Ramos (cell line): Measurements from ENCODE around the gene NPAS3.

Experiments
- in situ Hi-C: fragments of 300-500 bp; cut with MboI; formaldehyde crosslinking; loops from one replicate; pipeline ENCODE4 v1.14.3; 2022; ENCODE audit warnings: low sequenced_read_pairs; ENCODE audit not compliant: unreplicated experiment

The NPAS3 gene

DNA sequence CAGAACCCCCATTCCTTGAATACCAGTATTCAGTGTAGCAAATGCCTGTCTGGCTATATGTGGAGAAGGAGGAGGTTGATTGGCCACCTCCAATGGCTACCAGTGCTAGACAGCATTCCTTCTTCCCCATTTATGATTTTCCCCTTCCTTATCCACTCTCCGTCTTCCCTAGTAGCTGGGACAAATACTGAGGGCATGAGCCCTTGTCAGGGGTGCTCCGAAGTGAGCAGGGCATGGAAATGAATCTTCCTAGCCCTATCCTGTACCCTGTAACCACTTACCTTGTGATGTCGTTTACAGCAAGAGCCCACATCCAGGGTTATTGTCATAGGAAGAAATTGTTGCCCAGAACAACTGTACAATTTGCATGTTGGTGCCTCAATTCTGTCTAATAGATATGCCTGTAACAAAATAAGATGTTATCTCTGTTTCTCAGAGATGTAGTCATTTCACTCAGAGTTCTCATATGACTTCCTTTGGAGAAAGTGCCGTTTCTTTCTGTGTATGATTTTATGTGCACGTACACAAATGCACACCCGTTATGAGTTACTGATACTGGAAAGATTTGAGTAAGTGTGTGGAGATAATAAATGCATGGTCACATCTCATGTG is 588.5 kb downstream of the NPAS3 start:
- in situ Hi-C loops: no loop called here

DNA sequence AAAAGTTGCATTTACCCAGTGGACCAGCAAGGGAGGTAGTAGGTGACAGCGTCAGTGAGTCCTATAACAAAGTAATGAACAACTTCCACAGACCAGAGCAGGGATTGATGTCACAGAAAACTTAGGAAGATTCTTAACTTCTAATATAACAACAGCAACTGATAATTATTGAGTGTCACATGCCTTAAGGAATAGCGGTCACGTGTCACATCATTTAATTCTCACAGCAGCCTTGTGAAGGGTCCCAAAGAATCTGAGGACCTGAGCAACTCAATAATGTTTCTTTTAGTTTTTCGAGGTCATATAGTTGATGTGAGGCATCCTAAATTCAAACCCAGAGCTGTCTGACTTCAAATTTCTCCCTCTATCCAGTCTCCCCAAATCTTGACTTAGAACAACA is 590.0 kb downstream of the NPAS3 start:
- in situ Hi-C loops: no loop called here

- in situ Hi-C loops: no loop called here
Measured at GRCh38 chr14:33529787-33530757, 591.4 kb downstream of the NPAS3 start.

GRCh38 chr14:33532553-33532952 is 593.9 kb downstream of the NPAS3 start:
- in situ Hi-C loops: no loop called here

GRCh38 chr14:33534104-33534503 is 595.4 kb downstream of the NPAS3 start:
- in situ Hi-C loops: no loop called here

DNA sequence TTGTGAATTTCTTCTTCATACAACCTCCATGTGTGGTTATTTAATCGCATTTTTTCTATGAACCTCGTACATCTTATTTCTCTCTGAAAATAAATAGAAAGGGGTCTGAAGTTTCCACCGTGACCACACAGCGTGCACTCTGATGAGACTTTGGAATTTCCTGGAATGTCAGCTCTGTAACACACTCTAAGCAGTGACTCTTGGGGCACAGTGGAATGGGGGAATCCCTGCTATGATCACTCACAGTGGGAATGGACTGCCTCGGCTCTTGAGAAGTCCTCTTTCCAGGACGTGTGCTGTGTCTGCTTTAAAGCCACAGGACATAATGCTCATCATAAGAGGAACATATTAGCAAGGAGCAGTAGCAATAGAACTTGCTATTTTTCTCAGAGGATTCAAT is 596.0 kb downstream of the NPAS3 start:
- in situ Hi-C loops: no loop called here

- in situ Hi-C loops: no loop called here
Measured at GRCh38 chr14:33539918-33540357, 601.3 kb downstream of the NPAS3 start.

DNA sequence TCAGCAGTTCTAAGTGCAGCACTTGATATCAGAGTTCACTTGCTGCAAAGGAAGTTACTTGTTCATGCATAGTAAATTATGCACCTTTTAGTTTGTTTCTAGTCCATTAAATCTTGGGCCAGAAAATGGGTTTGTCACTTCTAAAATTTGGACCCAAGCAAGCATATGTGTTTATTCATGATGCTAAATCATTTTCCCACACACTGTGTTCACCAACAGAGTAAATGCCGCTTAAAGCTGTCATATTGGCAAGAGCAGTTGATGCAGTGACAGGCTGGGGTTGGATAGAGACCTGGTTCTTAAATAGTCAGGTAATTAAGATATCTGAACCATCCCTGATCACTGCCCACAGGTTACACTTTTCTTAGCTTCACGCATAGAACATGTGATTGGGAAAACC is 602.5 kb downstream of the NPAS3 start:
- in situ Hi-C loops: no loop called here

GRCh38 chr14:33542338-33543287 is 603.9 kb downstream of the NPAS3 start:
- in situ Hi-C loops: no loop called here

DNA sequence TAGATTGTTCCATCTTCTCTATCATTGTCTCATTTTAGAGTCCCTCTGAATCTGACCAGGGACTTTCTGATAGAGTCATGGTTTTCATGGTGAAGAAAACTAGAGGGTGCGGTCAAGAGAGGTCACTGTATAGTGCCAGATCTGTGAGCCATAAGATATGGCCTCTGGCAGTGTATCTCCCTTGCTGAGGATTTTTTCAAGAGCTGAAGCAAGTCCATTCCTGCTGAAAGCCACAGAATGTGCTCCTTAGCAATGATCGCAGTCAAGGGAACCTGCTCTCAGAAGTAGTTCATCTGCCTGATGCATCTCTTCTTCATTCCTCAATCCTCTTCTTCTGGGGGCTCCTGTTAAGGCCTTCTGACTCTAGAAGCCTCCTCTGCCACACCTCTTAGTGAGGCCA is 607.0 kb downstream of the NPAS3 start:
- in situ Hi-C loops: no loop called here

DNA sequence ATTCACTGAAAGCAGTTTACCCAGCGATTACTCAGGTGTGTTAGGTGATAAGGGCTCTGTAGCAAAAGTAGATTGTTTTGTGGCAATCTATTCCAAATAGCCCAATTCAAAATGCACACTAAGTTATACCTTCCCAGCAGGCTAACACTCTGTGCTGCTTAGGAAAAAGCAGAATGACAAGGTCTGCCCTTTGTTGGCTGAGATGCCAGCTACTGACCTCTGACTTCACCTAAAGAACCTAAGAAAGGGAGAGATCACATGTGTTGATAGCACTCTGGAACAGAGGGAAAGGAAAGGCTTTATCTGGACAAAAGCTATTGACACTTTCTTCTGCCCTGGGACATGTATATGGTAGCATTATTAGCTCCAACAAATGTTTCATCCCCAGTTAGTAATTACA is 609.9 kb downstream of the NPAS3 start:
- in situ Hi-C loops: no loop called here

- in situ Hi-C loops: no loop called here
Measured at GRCh38 chr14:33551963-33552362, 613.3 kb downstream of the NPAS3 start.

DNA sequence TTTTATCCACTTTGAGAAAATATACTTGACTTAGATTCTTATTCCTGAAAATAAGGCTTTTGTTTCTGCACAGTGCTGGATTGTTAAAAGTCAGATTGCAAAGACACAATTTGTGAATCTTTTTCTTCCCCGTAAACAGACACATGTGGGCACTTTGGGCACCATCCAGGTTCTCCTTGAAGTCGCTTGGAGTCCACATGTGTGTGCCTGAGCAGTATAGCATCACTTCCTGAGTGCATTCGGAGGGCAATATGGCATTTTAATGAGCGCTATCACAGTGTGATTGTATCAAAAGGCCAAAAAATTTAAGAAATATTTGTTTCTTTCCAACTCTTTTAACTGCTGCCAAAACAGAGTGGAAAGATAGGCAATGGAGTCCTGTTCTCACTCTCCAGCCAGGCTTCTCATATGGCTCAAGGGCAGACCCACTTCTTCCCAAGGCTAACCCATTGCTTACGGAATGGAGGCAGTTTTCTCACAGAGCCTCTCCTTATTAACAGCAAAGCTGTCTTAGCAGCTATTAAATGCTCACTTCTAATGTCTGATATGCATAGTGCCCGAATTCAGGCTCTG is 615.1 kb downstream of the NPAS3 start:
- in situ Hi-C loops: no loop called here

DNA sequence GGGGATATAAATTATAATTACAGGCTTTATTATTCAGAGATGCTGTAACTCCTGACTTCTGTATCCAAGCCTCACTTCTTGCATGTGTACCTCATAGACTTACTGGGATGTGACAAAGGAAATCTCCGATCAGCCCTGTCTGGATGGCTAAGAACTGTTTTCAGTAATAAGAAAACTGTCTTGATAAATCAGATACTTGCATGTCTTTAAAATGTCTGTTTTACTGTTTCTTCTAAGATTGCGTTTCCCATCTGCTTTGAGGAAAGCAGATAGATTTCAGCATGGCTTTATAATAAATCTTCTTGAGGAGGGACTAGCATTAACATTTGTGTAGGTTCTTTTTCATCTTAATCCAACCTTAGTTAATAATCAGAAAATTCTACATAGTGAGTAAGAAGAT is 616.3 kb downstream of the NPAS3 start:
- in situ Hi-C loops: no loop called here

DNA sequence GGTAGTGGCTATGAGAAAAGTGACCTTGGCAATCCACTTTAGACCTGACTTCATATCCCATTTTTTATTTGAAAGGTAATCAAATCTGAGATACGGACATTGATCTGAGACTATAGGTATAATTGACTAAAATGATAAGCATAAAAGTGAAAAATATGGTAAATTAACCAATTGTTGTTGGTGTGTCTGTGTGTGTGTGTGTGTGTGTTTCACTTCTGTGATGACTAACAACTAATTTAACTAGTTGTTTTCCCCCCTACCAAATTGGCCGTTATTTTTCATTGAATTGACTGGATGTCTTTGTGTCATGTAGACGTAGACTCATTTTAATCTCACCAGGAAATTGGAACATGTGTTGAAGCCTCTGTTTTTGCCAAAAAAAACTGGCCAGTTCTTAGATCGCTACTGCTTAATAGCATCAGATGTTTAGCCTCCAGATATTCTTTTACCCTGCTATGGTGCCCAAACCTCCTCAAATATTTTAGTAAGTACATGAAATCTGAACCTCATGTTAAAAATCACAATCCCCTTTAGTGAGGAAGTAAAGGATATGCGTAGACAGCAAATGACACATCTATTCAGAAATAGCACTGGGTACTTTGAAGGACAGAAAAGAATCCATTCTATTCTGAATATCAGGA is 617.2 kb downstream of the NPAS3 start:
- in situ Hi-C loops: no loop called here

GRCh38 chr14:33556382-33557121 is 617.9 kb downstream of the NPAS3 start:
- in situ Hi-C loops: no loop called here

DNA sequence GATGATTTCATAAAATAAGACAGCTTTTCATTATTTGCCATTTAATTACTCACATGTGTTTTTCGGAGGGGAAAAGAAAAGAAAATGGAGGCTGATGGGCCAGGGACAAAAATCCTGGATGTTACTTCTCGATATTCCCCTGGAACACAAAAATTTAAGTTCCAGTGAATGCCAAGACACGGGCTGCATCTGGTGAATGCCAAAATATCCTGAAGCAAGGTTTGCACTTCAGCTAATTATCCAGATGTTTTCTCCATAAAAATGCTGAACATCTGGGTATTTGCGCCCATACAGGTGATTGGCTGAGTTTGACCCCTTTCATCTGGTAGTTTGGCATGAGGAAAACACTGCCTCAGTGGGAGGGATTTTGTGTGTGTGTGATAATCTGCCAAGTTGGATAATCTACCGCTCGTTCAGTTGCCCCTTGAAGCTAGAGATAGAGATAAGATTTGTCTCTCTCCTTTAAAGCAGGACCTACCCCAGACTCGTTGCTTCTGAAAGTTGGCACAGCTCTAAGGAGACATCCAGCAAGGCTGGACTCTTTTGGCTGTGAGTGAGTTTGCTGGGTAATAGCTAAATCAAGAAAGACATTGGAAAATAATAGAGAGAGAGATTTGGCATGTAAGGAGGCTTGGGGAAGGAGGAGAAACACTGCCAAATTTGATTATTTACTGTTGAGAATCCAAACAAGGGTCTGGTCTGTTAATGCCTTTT is 622.2 kb downstream of the NPAS3 start:
- in situ Hi-C loops: no loop called here

GRCh38 chr14:33561488-33562175 is 623.0 kb downstream of the NPAS3 start:
- in situ Hi-C loops: no loop called here
